ENCODE data around the gene SAMD11.

The SAMD11 gene

DNA sequence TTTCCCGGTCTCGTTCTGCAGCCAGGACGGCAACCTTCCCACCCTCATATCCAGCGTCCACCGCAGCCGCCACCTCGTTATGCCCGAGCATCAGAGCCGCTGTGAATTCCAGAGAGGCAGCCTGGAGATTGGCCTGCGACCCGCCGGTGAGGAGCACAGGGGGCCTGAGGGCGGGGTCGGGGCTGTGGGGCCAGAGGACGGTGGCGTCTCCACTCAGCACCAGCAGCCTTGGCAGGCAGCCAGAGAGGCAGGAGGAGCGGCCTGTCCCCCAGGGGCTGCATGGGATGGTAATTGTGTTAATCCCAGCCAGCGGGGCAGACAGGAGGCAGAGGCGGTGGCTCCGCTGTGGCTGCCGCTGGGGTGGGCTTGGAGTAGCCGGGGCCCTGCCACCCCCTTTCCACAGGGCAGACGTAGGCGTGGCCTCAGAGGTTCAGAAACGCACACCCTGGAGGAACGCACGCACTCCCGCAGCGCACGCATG, 12.1 kb downstream of the SAMD11 start:
- in situ Hi-C loops (cut with HindIII; ENCODE audit: low sequenced_read_pairs) = no loop called here
- no peak for DNase-seq (ENCODE audit: low read depth)
- H3K4me3 ChIP-seq (ENCODE audit: low read depth, low read length) = no peak overlapping the region
- TF ChIP-seq CTCF (IDR thresholded peaks at IDR 0.05; ENCODE audit: low read depth, low read length, missing control alignments) = no peak

DNA sequence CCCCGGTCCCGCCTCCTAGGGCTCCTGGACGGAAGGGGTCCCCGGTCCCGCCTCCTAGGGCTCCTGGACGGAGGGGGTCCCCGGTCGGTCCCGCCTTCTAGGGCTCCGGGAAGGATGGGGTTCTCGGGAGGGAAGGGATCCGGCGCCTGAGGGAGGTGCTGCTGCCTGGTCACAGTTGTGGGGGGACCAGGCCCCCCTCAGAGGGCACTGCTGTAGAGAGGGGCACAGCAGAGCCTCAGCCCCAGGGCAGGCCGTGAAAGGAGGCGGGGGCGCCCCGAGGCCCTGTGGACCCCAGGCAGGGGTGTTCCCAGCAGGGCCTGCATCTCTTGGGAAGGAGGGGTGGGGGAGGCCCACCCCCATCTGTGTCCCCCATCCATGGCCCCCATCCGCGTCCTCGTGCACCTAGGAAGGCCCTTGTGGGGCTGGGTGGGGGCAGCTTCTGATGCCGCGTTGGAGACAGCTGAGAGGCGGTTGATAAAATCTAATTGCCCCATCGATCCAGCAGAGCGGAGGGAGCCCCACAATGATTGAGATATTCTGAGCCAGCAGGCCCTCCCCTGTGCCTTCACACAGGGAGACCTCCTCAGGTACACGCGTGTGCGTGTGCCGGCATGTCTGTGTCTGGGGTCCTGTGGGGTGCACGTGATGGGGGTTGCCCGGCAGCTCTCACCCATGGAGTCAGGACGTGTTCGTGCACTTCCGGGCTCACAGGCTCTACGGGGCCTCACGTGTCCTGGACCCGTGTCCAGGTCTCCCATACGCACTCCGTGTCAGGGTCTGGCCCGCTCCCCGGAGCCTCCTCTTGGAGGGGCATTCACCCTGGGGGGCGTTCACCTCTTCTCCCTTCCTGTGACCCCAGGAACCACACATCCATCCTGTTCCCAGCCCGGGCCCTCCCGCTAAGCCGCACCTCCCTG, 12.9 kb downstream of the SAMD11 start:
- no peak for DNase-seq (ENCODE audit: low read depth)
- H3K4me3 ChIP-seq (ENCODE audit: low read depth, low read length) = no peak overlapping the region
- TF ChIP-seq CTCF (IDR thresholded peaks at IDR 0.05; ENCODE audit: low read depth, low read length, missing control alignments) = no peak
- in situ Hi-C loops (cut with HindIII; ENCODE audit: low sequenced_read_pairs) = no loop called here

DNA sequence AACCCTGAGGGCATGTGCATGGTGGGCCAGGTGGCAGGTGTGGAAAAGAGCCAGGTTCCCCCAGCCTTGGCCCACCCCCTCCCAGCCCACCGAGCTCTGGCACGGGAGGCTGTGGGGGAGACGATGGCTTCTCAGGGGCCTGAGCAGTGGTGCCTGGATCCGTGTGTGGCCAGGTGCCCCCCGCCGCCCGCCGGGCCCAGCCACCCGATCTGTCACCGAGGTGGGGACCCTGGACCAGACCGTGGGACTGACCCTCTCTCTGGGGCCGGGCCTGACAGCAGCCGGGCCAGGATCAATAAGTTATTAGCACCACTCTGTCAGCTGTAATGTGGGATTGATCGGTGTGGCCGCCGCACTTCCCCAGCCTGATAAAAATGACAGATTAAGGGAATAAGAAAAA, 13.8 kb downstream of the SAMD11 start:
- no peak overlapping the region for H3K4me3 ChIP-seq (ENCODE audit: low read depth, low read length)
- TF ChIP-seq CTCF (IDR thresholded peaks at IDR 0.05; ENCODE audit: low read depth, low read length, missing control alignments) = no peak
- in situ Hi-C loops (cut with HindIII; ENCODE audit: low sequenced_read_pairs) = no loop called here
- no peak for DNase-seq (ENCODE audit: low read depth)

DNA sequence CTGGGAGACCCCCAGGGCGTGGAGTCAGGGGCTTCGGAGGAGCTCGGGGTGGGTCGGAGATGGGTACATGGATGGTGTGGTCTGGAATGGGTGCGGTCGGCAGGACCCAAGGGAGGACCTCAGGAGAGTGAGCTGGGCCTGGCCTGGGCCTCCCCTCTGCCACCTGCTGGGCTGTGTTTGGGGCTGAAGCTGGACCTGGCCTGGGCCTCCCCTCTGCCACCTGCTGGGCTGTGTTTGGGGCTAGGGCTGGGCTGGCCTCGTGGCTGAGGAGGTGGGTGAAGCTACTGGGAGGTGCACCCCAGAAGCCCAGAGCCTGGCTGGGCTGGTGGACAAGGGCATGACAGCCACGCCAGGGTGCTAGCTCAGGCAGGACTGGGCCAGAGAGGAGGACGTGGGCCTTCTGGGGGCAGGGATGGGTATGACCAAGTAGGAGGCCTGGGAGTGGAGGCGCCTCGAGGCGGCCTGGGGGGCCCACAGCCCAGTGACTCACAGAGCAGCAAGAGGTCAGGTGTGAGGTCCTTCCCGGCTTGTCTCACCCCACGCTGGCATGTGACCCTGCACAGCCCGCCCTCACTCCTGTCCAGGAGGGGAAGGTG, 14.5 kb downstream of the SAMD11 start:
- DNase-seq (ENCODE audit: low read depth) = no peak
- H3K4me3 ChIP-seq (ENCODE audit: low read depth, low read length) = no peak overlapping the region
- in situ Hi-C loops (cut with HindIII; ENCODE audit: low sequenced_read_pairs) = no loop called here
- peak; percentile 23 for TF ChIP-seq CTCF (IDR thresholded peaks at IDR 0.05; ENCODE audit: low read depth, low read length, missing control alignments)

- in situ Hi-C loops (cut with HindIII; ENCODE audit: low sequenced_read_pairs) = no loop called here
- TF ChIP-seq CTCF (IDR thresholded peaks at IDR 0.05; ENCODE audit: low read depth, low read length, missing control alignments) = peak; percentile 5
- no peak overlapping the region for H3K4me3 ChIP-seq (ENCODE audit: low read depth, low read length)
- DNase-seq (ENCODE audit: low read depth) = no peak
Observed at GRCh38 chr1:938711-939489, 15.2 kb downstream of the SAMD11 start.

DNA sequence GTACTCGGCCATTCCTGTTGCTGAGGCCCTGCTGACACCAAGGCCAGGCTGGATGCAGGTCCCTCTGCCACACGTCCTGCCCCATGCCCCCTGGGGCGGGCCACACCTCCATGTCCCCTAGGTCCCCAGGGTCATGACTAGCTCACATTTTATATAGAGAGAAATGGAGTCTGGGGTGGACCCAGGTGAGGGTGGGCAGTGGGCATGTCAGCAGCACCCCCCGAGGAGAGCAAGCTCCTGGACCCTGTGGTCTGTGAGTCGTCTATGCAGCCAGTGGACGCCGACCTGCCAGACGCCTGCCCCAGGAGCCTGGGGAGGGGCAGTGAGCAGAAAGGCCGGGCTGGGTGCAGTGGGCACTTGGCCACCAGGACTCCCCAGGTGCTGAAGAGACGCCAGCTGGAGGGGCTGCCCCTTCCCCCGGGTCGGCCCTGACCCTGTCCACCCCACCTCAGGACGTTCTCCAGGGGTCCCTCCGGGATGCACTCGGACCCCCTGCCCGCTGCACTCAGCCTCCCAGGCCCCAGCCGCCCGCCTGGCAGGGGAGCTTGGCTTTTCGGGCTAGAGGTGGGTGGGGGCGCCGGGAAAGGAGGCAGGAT, 15.9 kb downstream of the SAMD11 start:
- in situ Hi-C loops (cut with HindIII; ENCODE audit: low sequenced_read_pairs) = no loop called here
- no peak overlapping the region for H3K4me3 ChIP-seq (ENCODE audit: low read depth, low read length)
- no peak for TF ChIP-seq CTCF (IDR thresholded peaks at IDR 0.05; ENCODE audit: low read depth, low read length, missing control alignments)
- no peak for DNase-seq (ENCODE audit: low read depth)
